HG03095 (cell line): Measurements from ENCODE around the gene ANAPC13.

Source experiments
- ATAC-seq: cut with Tn5 transposase; IDR thresholded peaks from one replicate; pipeline ENCODE4 v1.9.1; 2021; ENCODE audit warnings: moderate library complexity; ENCODE audit not compliant: unreplicated experiment

ANAPC13 gene, protein sequence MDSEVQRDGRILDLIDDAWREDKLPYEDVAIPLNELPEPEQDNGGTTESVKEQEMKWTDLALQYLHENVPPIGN

DNA sequence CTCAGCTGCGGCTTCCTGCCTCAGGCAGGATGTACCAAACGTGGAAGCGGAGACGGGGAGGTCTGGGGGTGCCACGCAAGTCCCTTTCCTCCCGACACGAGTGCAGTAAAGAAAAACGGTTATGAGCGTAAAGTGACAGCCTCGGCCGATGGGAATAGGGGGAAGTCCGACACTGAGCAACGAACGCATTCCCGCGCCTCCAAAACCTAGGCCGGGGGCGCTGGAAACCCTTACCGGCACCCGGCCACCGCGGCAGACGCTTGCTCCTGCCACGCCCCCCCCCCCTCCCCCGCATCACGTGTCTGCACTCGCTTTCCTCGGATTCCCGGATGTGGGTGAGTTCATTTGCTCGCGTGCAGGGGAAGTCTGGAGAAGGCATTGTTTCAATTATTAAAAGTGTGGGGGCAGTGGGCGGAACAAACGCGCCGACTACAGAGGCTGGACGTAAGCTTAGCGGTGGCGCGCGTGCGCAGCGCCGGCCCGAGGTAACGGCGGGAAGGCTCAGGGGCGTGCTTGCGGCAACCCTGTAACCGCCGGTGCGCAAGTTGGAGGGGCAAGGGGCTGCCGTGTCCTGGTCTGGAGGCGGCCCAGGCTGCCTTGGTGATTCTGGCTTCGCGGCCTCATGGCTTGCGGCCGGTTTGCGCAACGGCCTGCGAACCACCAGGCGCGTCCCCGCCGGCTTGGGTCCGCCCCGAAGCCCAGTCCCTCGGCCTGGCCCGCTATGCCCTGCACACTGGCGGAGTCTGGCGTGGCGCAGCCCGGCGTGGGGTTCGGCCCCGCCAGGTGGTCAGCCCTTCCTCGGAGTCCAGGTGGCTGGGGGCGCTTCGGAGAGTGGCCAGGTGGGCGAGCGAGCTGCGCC is at the start of gene ANAPC13, which contains the start of gene CEP63:
Gene ANAPC13, minus strand, starts transcription at position 268 of the 859 bp plus-strand sequence. CDS start 3,081 bp downstream, outside the sequence.
Gene CEP63, plus strand, starts transcription at position 340 of the 859 bp plus-strand sequence. CDS start 9,264 bp downstream, outside the sequence.
- peak; percentile 71 for ATAC-seq

DNA sequence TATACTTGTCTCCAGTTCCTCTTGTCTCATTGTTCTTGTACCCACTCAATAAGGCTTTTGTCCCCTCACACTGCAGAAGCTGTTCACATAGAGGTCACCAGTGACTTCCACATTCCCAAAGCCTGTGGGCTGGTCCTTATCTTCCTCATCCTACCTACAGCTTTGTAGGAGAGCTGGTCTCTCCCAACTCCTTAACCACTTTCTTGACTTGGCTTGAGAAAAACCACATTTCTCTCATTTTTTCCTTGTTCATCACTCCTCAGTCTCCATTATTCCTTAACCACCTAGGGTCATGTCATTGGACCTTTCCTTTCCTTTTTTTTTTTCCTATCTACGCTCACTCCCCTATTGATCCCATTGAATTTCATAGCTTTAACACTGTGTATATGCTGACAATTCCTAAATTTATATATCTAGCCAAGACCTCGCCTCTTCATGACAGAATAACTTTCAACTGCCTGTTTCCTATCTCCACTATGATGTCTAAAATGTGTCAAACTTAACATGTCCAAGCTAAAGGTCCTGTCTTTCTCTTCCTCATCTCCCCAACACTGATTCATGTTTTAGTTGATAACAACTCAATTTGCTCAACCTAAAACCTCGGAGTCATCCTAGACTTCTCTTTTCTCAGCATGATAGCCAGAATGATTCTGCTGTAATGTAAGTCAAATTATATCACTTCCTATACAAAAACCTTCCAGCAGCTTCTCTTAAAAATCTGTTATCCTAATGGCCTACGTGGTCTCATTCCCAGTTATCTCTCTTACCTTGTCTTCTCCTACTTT is 49.6 kb upstream of the ANAPC13 start:
- no peak for ATAC-seq

DNA sequence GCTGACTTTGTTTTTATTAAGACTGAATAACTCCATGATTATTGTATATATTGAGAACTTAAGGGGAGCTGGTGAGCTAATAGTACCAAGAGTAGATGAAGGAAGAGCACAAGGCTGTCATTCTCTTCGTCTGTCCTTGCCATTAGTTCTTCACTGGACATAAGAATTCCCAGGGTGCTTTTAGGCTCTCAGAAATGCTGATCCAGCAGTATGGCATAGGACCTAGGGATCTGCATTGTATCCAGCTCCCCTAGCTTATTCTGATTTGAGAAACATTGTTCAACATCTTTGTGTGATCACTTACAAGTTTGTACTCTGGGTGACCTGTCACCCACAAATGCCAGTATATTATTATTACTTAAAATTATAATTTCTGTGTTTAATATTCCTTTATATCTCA is 47.7 kb upstream of the ANAPC13 start:
- ATAC-seq = no peak

DNA sequence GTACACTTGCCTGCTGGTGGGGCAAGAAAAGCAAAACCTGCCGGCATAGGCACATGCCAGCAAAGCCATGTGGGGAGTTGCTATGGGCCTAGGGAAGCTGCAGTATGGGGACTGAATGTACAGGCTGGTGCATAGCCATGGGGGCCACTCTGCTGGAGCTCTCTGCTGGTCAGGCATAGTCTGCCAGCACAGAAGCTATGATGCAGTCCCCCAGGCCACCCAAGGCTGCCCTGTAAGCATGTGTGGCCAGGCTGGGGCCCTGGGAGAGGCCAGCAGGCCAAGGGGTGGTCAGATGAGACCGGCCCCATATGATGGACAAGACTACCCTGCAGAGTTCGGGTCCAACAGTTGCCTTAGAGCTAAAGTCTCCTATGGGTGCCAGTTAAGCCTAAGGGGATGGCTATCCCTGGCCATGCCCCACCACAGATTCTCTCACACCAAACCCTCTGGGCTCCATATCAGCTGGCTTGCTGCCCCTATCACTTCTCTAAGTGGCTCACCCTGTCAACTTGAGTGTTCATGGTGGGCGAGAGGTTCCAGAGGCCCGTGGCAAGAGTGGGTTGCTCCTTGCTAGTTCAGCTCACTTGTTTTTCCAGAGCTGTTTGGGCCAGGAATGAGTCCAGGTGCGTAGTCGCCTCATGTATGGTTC is 41.9 kb upstream of the ANAPC13 start:
- ATAC-seq = no peak

DNA sequence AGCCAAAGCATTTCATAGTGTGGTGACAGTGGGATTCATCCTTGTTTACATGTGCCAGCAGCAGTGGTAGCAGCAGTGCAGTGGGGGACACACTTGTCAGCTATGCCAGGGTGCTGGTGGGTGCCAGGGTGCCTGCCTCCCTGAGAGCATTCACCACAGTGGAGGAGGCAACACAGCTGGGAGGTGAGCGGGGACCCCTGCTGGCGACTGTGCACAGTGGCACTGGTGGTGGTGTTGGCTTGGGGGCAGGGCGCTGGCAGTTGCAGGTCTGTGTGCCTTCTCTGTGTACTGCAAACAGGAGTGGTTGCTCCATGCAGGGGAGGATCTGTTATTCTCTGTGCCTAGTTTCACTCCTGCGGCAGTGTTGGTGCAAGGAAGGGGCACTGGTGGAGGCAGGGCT is 41.3 kb upstream of the ANAPC13 start:
- no peak for ATAC-seq

DNA sequence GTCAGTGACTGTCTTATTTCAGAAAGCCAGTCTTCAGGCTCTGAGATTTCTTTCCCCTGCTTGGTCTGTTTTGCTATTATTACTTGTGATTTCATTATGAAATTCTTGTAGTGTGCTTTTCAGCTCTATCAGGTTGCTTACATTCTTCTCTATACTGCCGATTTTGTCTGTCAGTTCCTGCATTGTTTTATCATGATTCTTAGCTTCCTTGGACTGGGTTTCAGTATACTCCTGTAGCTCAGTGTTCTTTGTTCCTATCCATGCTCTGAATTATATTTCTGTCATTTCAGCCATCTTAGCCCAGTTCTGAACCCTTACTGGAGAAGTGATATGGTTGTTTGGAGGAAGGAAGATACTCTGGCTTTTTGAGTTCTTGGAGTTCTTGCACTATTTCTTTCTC is 40.5 kb upstream of the ANAPC13 start:
- ATAC-seq = no peak

DNA sequence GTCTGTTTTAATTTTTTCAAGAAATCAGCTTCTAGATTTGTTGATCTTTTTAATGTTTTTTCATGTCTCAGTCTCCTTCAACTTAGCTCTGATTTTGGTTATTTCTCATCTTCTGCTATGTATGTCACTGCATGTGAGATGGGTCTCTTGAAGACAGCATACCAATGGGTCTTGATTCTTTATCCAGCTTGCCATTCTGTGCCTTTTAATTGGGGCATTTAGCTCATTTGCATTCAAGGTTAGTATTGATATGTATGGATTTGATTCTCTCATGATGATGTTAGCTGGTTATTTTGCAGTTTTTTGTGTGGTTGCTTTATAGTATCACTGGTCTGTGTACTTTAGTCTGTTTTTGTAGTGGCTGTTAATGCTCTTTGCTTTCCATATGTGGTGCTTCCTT is 39.5 kb upstream of the ANAPC13 start:
- ATAC-seq = no peak

DNA sequence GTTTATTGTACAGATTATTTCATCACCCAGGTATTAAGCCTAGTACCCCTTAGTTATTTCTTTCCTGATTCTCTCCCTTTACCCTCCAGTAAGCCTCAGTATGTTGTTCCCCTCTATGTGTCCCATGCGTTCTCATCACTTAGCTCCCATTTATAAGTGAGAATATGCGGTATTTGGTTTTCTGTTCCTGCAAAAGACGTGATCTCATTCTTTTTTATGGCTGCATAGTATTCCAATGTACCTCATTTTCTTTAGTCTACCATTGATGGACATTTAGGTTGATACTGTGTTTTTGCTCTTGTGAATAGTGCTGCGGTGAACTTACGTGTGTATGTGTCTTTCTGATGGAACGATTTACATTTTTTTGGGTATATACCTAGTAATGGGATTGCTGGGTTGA is 36.8 kb upstream of the ANAPC13 start:
- no peak for ATAC-seq

GRCh38 chr3:134517791-134518190 is 32.0 kb upstream of the ANAPC13 start:
- no peak for ATAC-seq

DNA sequence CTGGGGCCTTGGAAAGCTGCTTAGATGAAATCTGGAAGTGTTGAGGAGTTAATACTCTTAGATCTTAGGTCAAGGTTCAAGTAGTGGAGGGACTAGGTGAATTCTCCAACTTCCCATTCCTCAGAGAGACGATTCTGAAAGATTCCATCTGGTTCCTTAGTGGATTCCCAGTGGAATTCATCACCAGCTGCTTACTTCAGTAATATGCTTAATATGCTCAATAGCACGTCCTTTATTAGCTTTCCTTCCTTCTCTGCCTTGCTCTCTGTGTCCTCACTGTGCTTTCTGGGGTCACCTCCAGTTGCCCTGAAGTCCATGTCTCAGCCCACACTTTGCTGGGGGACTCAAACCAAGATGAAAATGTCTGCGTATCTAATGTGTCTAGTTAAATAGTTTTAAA is 31.1 kb upstream of the ANAPC13 start:
- no peak for ATAC-seq

DNA sequence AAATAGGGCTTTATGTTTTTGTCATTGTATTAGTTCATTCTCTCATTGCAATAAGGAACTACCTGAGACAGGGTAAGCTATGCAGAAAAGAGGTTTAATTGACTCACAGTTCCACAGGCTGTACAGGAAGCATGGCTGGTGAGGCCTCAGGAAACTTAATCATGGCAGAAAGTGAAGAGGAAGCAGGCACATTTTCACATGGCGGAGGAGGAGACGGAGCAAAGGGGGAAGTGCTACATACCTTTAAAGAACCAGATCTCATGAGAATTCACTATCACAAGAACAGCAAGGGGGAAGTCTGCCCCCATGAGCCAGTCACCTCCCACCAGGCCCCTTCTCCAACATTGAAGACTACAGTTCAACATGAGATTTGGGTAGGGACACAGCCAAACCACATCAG is 25.7 kb upstream of the ANAPC13 start:
- ATAC-seq = no peak

GRCh38 chr3:134505485-134505884 is 19.7 kb upstream of the ANAPC13 start:
- no peak for ATAC-seq

- ATAC-seq = no peak
These were observed 18.3 kb upstream of the ANAPC13 start for GRCh38 chr3:134504132-134504531.

DNA sequence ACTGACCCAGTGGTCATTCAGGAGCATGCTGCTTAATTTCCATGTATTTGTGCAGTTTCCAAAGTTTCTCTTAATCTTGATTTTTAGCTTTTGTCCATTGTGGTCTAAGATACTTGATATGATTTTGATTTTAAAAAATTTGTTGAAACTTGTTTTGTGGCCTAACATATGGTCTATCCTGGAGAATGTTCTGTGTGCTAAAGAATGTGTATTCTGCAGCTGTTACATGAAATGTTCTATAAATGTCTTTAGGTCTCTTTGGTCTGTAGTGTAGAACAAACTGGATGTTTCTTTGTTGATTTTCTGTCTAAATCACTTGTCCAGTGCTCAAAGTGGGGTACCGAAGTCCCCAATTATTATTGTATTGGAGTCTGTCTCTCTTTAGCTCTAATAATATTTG is 17.5 kb upstream of the ANAPC13 start:
- no peak for ATAC-seq

- ATAC-seq = no peak
These were observed 10.8 kb upstream of the ANAPC13 start for GRCh38 chr3:134496471-134497071.

GRCh38 chr3:134495980-134496379 is 10.2 kb upstream of the ANAPC13 start:
- no peak for ATAC-seq

GRCh38 chr3:134494495-134494894 is 8.7 kb upstream of the ANAPC13 start:
- ATAC-seq = no peak

DNA sequence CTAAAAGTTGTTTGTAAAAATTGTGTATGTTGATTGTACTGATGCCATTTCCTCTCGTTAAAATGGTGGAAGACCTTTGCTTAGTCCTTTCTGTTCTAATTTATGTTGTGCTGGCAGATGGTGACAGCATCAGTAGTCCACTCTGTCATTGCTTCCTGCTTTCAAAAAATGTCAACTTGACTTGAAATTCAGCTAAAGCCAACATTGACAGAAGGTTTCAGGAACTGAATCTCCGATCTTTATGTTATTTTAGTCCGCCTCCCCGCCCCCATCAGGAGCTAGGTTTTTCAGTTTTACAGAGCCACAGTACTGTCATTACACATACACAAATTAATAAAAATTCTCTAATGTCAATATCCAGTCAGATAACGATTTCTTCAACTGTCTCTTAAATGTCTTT is 1.6 kb upstream of the ANAPC13 start:
- ATAC-seq = peak; percentile 29

DNA sequence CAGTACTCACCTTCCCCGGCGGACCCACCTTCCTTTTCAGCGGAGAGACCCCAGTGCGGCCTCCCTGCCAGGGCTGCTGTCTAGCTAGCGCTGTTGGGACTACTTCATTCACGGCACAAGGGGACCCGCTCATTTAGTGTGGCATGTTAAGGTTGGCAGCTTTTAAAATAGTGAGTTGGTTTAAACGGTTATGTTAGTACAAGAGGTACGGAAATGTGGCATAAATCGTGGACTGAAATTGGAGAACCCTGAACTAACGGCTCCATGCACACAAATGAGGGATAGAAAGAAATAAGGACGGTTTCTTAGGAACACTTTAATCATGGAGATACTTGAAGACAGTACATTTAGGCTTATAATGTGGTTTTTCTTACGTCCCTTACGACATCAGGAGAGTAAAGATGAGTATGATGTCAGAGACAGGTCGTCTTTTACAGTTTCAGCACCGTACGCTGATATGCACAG is 824 bp upstream of the ANAPC13 start:
- ATAC-seq = peak; percentile 2

GRCh38 chr3:134485075-134485717 is 589 bp downstream of the ANAPC13 start:
- ATAC-seq = no peak
